Skin of body (tissue), 2 donors: ENCODE data around the gene SLC39A3. TPM values are rescaled to one million over a fixed set of nuclear protein-coding genes. Genes with fewer than 3 reads are reported as not detected.

ENCODE experiments used
- DNase-seq: peaks from one replicate; lab custom pipeline; 2025; lab: John Stamatoyannopoulos, UW
- total RNA-seq: library from RNA; depleted of rRNA; stranded (reverse); fragments of >200 nt; gene quantifications from one replicate; pipeline ENCODE4 v1.2.3, GENCODE V29; 2014

The SLC39A3 gene
- total RNA-seq, 1 donor from 2014 or later = 8.7 TPM

GRCh38 chr19:2750808-2751437 is 11.1 kb upstream of the SLC39A3 start:
- no peak for DNase-seq

GRCh38 chr19:2747349-2747748 is 7.5 kb upstream of the SLC39A3 start:
- no peak for DNase-seq

GRCh38 chr19:2744113-2744512 is 4.3 kb upstream of the SLC39A3 start:
- DNase-seq = no peak

GRCh38 chr19:2743099-2743498 is 3.3 kb upstream of the SLC39A3 start:
- DNase-seq = no peak

GRCh38 chr19:2740314-2740656 is 468 bp upstream of the SLC39A3 start:
- no peak for DNase-seq

- no peak for DNase-seq
Measured at GRCh38 chr19:2736550-2737190, 3.1 kb downstream of the SLC39A3 start.

- no peak for DNase-seq
Measured at GRCh38 chr19:2735374-2735773, 4.4 kb downstream of the SLC39A3 start.

- no peak for DNase-seq
Measured at GRCh38 chr19:2734589-2735288, 5.1 kb downstream of the SLC39A3 start.

- DNase-seq = no peak
Measured at GRCh38 chr19:2733930-2734588, 5.8 kb downstream of the SLC39A3 start.

GRCh38 chr19:2732883-2733282 is 6.9 kb downstream of the SLC39A3 start:
- DNase-seq = no peak

- no peak for DNase-seq
Measured at GRCh38 chr19:2732157-2732725, 7.6 kb downstream of the SLC39A3 start.

GRCh38 chr19:2731181-2731995 is 8.4 kb downstream of the SLC39A3 start:
- no peak for DNase-seq

- DNase-seq = no peak
Measured at GRCh38 chr19:2729943-2730818, 9.6 kb downstream of the SLC39A3 start.

- no peak for DNase-seq
Measured at GRCh38 chr19:2728783-2729387, 10.9 kb downstream of the SLC39A3 start.

- no peak for DNase-seq
Measured at GRCh38 chr19:2727640-2727944, 12.2 kb downstream of the SLC39A3 start.

GRCh38 chr19:2726904-2727639 is 12.7 kb downstream of the SLC39A3 start:
- no peak for DNase-seq

GRCh38 chr19:2726160-2726855 is 13.5 kb downstream of the SLC39A3 start:
- no peak for DNase-seq

GRCh38 chr19:2724148-2724557 is 15.7 kb downstream of the SLC39A3 start:
- DNase-seq = no peak

GRCh38 chr19:2723747-2724146 is 16.1 kb downstream of the SLC39A3 start:
- no peak for DNase-seq
